A549 (cell line): ENCODE measurements around the gene RAB37. TPM values are rescaled to one million over a fixed set of nuclear protein-coding genes. Genes with fewer than 3 reads are reported as not detected.

ENCODE experiments used
- ATAC-seq, 2 experiments: fragments of 200-7000 bp in 1 of 2; fragments of >200 bp in 1 of 2; cut with Nextera tagmentation in 1 of 2; cut with Tn5 transposase in 1 of 2; 3 replicates each; pipeline versions ENCODE4 v1.8.0 to v1.9.1; 2018 to 2020; ENCODE audit warnings: mild to moderate bottlenecking in 1 of 2, moderate library complexity in 1 of 2
- CTCF ChIA-PET: fragments of 300-600 bp; sonication (Branson Sonifier 250); formaldehyde crosslinking; extraction: SDS; loops from one replicate; lab custom pipeline; 2021; ENCODE audit warnings: antibody characterized with exemption, inconsistent platforms; lab: Yijun Ruan, JAX
- POLR2A ChIA-PET: fragments of 350-600 bp; formaldehyde crosslinking; extraction: SDS; loops from one replicate; lab custom pipeline; 2021; ENCODE audit warnings: antibody characterized with exemption, inconsistent platforms; lab: Yijun Ruan, JAX
- DNase-seq, 2 experiments: peaks; one replicate each; pipeline versions ENCODE4 v3.0.0 to v3.0.0-alpha.2; 2011 to 2016; ENCODE audit warnings: low read depth in 1 of 2, low spot score in 1 of 2
- FAIRE-seq: peaks from 2 replicates; lab custom pipeline; 2011; peaks lifted over from hg19 to GRCh38; lab: Jason Lieb, UNC
- H3K27ac ChIP-seq, 2 experiments: fragments of >200 bp; sonication (Bioruptor Twin); formaldehyde crosslinking; 3 replicates each; pipeline ENCODE4 v1.5.1; 2016 to 2017
- H3K4me1 ChIP-seq: fragments of >200 bp; sonication (Bioruptor Twin); formaldehyde crosslinking; 3 replicates; pipeline ENCODE4 v1.6.1; 2016
- H3K4me2 ChIP-seq: fragments of >200 bp; sonication (Bioruptor Twin); formaldehyde crosslinking; 3 replicates; pipeline ENCODE4 v1.6.1; 2016
- H3K4me3 ChIP-seq: fragments of >200 bp; sonication (Bioruptor Twin); formaldehyde crosslinking; 3 replicates; pipeline ENCODE4 v1.5.1; 2016
- H3K9me3 ChIP-seq: fragments of >200 bp; sonication (Bioruptor Twin); formaldehyde crosslinking; 3 replicates; pipeline ENCODE4 v1.6.1; 2016
- BCL3 ChIP-seq: fragments of >200 bp; sonication (Bioruptor Twin); formaldehyde crosslinking; IDR thresholded peaks from 3 replicates; pipeline ENCODE4 v1.6.1; 2016
- CEBPB ChIP-seq, 2 experiments: fragments of >200 bp in 1 of 2; sonication (Bioruptor Twin) in 1 of 2; formaldehyde crosslinking in 1 of 2; IDR thresholded peaks; 2 replicates each; pipeline ENCODE4 v1.6.1; 2012 to 2016
- CTCF ChIP-seq: fragments of >200 bp; sonication (Bioruptor Twin); formaldehyde crosslinking; IDR thresholded peaks from 3 replicates; pipeline ENCODE4 v1.5.1; 2016
- E2F6 ChIP-seq: IDR thresholded peaks from 2 replicates; pipeline ENCODE4 v1.6.1; 2012; ENCODE audit warnings: low read depth, borderline replicate concordance
- EHF ChIP-seq: fragments of 250-450 bp; sonication (Bioruptor Pico); IDR thresholded peaks from 2 replicates; pipeline ENCODE4 v1.5.0; 2020; ENCODE audit warnings: mild to moderate bottlenecking
- EHMT2 ChIP-seq: fragments of 200-600 bp; sonication (generic); IDR thresholded peaks from 2 replicates; pipeline ENCODE4 v1.6.1; 2016; ENCODE audit warnings: antibody characterized with exemption, low read depth, mild to moderate bottlenecking, moderate library complexity
- ELK1 ChIP-seq: fragments of 150-350 bp; IDR thresholded peaks from 2 replicates; pipeline ENCODE4 v1.6.1; 2014; ENCODE audit warnings: low read depth, mild to moderate bottlenecking, low read length
- EP300 ChIP-seq, 2 experiments: fragments of >200 bp; sonication (Bioruptor Twin); formaldehyde crosslinking; IDR thresholded peaks; 2 replicates in 1 of 2; 3 replicates in 1 of 2; pipeline ENCODE4 v1.6.1; 2016 to 2017
- FOSB ChIP-seq: fragments of 250-450 bp; sonication (Bioruptor Pico); IDR thresholded peaks from 2 replicates; pipeline ENCODE4 v1.5.0; 2020; ENCODE audit warnings: mild to moderate bottlenecking, moderate library complexity
- GATA3 ChIP-seq: IDR thresholded peaks from 2 replicates; pipeline ENCODE4 v1.6.1; 2012; ENCODE audit warnings: borderline replicate concordance
- HMGXB4 ChIP-seq: fragments of 250-450 bp; sonication (Bioruptor Pico); IDR thresholded peaks from 2 replicates; pipeline ENCODE4 v1.5.0; 2021; ENCODE audit warnings: mild to moderate bottlenecking, moderate library complexity, borderline replicate concordance
- JUNB ChIP-seq: fragments of >200 bp; sonication (Bioruptor Twin); formaldehyde crosslinking; IDR thresholded peaks from 2 replicates; pipeline ENCODE4 v1.6.1; 2016
- MAFK ChIP-seq: fragments of 450-650 bp; IDR thresholded peaks from 2 replicates; pipeline ENCODE4 v1.6.1; 2014; ENCODE audit not compliant: partially characterized antibody
- MAX ChIP-seq: IDR thresholded peaks from 2 replicates; pipeline ENCODE4 v1.6.1; 2012
- NFE2L2 ChIP-seq: fragments of 150-350 bp; conservative IDR thresholded peaks from 2 replicates; pipeline ENCODE4 v1.6.1; 2014; ENCODE audit warnings: low read length
- NPAS2 ChIP-seq: fragments of 250-450 bp; sonication (Bioruptor Pico); IDR thresholded peaks from 2 replicates; pipeline ENCODE4 v1.8.0; 2022; ENCODE audit warnings: mild to moderate bottlenecking, moderate library complexity, borderline replicate concordance
- PHF8 ChIP-seq: fragments of 200-600 bp; sonication (generic); IDR thresholded peaks from 2 replicates; pipeline ENCODE4 v1.6.1; 2016; ENCODE audit warnings: low read depth, mild to moderate bottlenecking, antibody characterized with exemption, moderate library complexity, borderline replicate concordance
- POLR2AphosphoS2 ChIP-seq: conservative IDR thresholded peaks from 2 replicates; pipeline ENCODE4 v1.6.1; 2012; ENCODE audit warnings: low read length, improper control_type of control experiment, inconsistent platforms
- RCOR1 ChIP-seq: fragments of 150-350 bp; IDR thresholded peaks from 2 replicates; pipeline ENCODE4 v1.6.1; 2014; ENCODE audit warnings: antibody characterized with exemption, low read length, low read depth
- RFX5 ChIP-seq: fragments of 450-650 bp; IDR thresholded peaks from 2 replicates; pipeline ENCODE4 v1.7.1; 2014; ENCODE audit warnings: antibody characterized with exemption, mild to moderate bottlenecking, moderate library complexity
- SMC3 ChIP-seq: fragments of >200 bp; sonication (Bioruptor Twin); formaldehyde crosslinking; IDR thresholded peaks from 3 replicates; pipeline ENCODE4 v1.6.1; 2018; ENCODE audit warnings: inconsistent platforms
- TP53 ChIP-seq: fragments of 250-450 bp; sonication (Bioruptor Pico); IDR thresholded peaks from 2 replicates; pipeline ENCODE4 v1.5.0; 2021; ENCODE audit warnings: mild to moderate bottlenecking, moderate library complexity
- ZSCAN20 ChIP-seq: fragments of 250-450 bp; sonication (Bioruptor Pico); IDR thresholded peaks from 2 replicates; pipeline ENCODE4 v1.8.0; 2022; ENCODE audit warnings: mild to moderate bottlenecking, moderate library complexity
- WGBS: methylation state at CpG from one replicate; pipeline ENCODE4 v1.1.6; 2017; ENCODE audit errors: missing lambda C conversion rate; 5-methylcytosine and 5-hydroxymethylcytosine counted together
- polyA plus RNA-seq, 4 experiments: library from polyadenylated mRNA; depleted of rRNA in 3 of 4; stranded (reverse); fragments of >200 nt; fragmentation: RNase III in 1 of 4; extraction: RNeasy Plus Mini Kit Qiagen cat#74134 plus additional on column Dnase treatment in 1 of 4; gene quantifications; 2 replicates in 3 of 4; 3 replicates in 1 of 4; pipeline ENCODE4 v1.2.3, GENCODE V29; 2011 to 2017

The RAB37 gene
- polyA plus RNA-seq, 2 of the 4 experiments (the other 2 are of a cell fraction), result 2.4 to 15.8 TPM

- TF ChIP-seq FOSB (CRISPR knock-in tag) (no peak), RCOR1 (no peak), EHF (CRISPR knock-in tag) (no peak), EHMT2 (no peak)
Observed at GRCh38 chr17:74750327-74751069, 13.4 kb downstream of the RAB37 start (continued).

- FAIRE-seq (no peak), ATAC-seq (no peak), DNase-seq (no peak)
- H3K4me3 ChIP-seq, result no peak overlapping the region
- no peak overlapping the region for H3K4me2 ChIP-seq
- H3K9me3 ChIP-seq, result no peaks in the 10 kb centered on the region
- POLR2A ChIA-PET, result no interaction called here
- TF ChIP-seq BCL3 (no peak), NFE2L2 (no peak), EP300 (IDR thresholded peaks at IDR 0.05) (no peak), E2F6 (no peak), MAX (no peak), CEBPB (IDR thresholded peaks at IDR 0.05) (0 out of 4 replicates have a peak, but pooled peaks of 1 of the 2 experiments have one; percentile 24), NPAS2 (CRISPR knock-in tag) (no peak)
- H3K4me1 ChIP-seq, result peaks cover 36% of the 10 kb centered on the region
- CTCF ChIA-PET, result interaction anchor here (2.4 to 34.9 kb wide), 6 partner anchors 2 to 95 kb away, joined by 15 to 705 read pairs (median 24); partner anchors contain the start of genes NAT9, NHERF1 and RAB37
- 94% methylated on average over 9 of the region's 9 CpGs for WGBS
- no peak overlapping the region for H3K27ac ChIP-seq
Observed at GRCh38 chr17:74752415-74752814, 15.4 kb downstream of the RAB37 start.

GRCh38 chr17:74752822-74753401 lies 15.9 kb downstream of the RAB37 start:
- TF ChIP-seq EHF (CRISPR knock-in tag), result no peak
- TF ChIP-seq EHMT2, result no peak
- no peak for TF ChIP-seq PHF8
- no peak for TF ChIP-seq TP53 (CRISPR knock-in tag)
- TF ChIP-seq POLR2AphosphoS2, result no peak
- TF ChIP-seq RFX5, result no peak
- TF ChIP-seq SMC3, result no peak
- no peak for TF ChIP-seq CEBPB (IDR thresholded peaks at IDR 0.05)
- no peak for TF ChIP-seq CTCF
- TF ChIP-seq JUNB, result no peak
- TF ChIP-seq ELK1, result no peak
- no peak for TF ChIP-seq ZSCAN20 (CRISPR knock-in tag)
- TF ChIP-seq HMGXB4 (CRISPR knock-in tag), result no peak
- TF ChIP-seq MAFK, result no peak
- no peak for TF ChIP-seq GATA3
- H3K4me1 ChIP-seq, result peaks cover 36% of the 10 kb centered on the region
- peak overlapping the region in 1 of 2 experiments; percentile 37; a peak in 1 of 6 replicates for H3K27ac ChIP-seq
- ATAC-seq (no peak), FAIRE-seq (no peak), DNase-seq (no peak)
- no peak overlapping the region for H3K4me3 ChIP-seq
- ChIA-PET CTCF (interaction anchor here (2.4 to 34.9 kb wide), 5 partner anchors 2 to 95 kb away, joined by 15 to 705 read pairs (median 22); partner anchors contain the start of genes NAT9, NHERF1 and RAB37), POLR2A (no interaction called here)
- 91% methylated on average over 7 of the region's 7 CpGs for WGBS
- 0 out of 3 replicates have a peak overlapping the region, but pooled peaks have one; percentile 13 for H3K4me2 ChIP-seq
- no peaks in the 10 kb centered on the region for H3K9me3 ChIP-seq
